NCI-H748 (cell line): ENCODE data around the gene CIAO3.

Source experiments
- DNase-seq: peaks from one replicate; lab custom pipeline; 2025; ENCODE audit not compliant: unreplicated experiment; lab: John Stamatoyannopoulos, UW

The CIAO3 gene

DNA sequence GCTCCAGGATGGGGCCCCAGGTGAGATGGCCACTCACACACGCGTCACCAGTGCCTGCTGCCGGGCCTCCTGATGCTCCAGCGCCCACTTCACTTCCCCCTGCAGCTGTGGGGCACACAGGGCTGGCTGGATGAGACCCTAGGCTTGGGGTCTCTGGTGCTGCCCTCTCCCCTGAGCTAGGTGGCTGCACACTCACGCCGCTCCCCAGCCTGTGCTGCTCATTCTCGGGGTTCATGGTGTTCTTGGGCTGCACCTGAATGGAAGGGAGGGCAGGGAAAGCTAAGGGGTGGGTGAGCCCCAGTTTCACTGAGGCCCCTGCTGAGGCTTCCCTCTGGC lies 15.8 kb downstream of the CIAO3 start:
- DNase-seq = no peak

DNA sequence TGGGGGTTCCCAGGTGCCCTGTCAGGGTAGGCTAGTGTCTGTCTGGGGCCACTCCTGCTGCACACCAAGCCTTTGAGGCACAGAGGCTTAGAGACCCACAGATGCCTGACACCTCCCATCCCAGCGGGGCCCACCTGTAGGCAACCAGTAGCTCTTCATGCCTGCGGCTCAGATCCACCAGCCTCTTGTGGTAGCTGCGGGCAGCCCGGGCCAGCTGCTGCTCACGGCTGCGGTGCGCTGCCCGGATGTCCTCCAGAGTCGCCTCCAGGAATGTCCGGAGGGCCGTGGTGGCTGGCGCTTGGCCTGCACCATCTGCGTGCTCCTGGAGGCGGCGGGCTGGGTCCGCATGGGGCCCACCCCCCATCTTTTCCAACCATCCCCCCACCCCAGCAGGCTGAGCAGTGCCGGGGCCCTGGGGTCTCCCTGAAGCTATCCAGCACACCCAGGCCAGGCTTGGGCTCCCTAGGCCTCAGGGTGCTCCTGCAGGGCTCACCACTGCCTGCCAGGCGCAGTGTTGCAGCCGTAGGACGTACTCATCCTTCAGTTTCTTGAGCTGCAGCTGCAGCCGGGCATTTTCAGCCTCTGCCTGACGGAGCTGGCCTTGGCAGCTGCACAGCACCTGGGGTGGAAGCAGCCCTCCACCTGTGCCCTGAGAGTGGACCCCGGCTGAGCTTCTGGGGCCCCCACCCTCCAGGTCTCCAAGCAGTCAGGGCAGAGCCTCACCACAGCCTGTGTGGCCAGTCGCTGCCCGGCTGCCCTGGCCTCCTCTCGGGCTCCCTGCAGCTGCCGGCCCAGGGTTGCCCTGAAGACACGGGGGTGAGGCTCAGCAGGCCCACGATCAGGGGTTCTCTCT lies 16.4 kb downstream of the CIAO3 start:
- no peak for DNase-seq

DNA sequence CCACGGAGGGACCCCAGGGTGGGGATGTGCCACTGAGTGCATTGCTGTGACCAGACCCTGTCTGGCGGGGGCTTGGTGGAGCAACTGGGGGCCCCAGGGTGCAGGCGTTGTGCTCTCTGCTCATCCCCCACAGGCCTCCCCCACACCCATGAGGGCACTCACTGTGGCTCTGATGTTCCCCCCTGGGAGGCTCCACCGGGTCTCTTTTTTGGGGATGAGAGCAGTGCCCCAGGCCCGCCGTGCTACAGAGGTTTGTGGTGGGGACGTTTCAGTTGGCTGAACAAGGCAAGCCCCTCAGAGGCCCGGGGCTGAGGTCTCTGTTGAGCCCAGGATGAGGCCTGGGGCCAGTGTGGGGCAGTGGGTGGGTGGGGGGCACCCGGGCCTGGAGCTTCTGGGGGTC lies 17.1 kb downstream of the CIAO3 start:
- no peak for DNase-seq

DNA sequence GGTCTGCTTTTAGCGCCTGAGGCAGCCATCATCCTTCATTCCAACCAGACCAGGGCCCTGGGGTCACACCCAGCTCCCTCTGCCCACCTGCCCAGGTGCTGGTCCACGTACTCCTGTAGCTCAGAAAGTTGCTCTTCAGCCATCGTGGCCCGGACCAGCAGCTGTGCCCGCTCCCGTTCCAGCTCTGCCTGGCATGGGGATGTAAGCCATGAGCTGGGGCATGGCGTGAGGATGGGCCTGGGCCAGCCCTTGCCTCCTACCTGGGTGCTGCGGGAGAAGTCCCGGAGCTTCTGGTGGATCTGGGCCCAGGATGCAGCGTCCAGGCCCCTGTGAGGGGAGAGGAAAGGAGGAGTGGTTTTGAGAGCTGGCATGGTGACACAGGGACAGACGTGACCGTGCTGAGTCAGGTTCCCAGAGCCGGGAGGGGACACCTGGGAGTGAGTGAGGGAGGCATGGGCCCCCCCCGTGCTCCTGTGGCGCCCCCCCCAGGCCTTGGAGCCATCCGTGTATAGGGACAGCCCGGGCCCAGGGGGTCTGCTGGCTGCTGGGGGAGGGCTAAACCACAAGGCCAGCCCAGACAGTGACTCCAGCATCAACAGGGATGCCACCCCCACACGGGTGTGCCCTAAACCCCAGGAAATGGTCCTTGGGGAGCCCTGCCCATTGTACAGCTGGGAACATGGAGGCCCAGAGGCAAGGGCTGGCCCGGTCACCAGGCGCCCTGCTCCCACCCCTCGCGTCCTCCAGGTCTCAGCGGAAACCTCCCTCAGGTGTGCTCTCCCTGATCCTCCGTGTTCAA lies 17.8 kb downstream of the CIAO3 start:
- DNase-seq = no peak

- DNase-seq = peak; percentile 23
Observed at GRCh38 chr16:721765-722540, 18.8 kb downstream of the CIAO3 start.

GRCh38 chr16:720990-721764 lies 19.6 kb downstream of the CIAO3 start, which contains the start of gene ANTKMT:
ANTKMT (plus strand) TSS chr16:721146; CDS start chr16:721275, 129 bp downstream.
- peak; percentile 91 for DNase-seq

GRCh38 chr16:720447-720989 lies 20.3 kb downstream of the CIAO3 start:
- peak; percentile 74 for DNase-seq

DNA sequence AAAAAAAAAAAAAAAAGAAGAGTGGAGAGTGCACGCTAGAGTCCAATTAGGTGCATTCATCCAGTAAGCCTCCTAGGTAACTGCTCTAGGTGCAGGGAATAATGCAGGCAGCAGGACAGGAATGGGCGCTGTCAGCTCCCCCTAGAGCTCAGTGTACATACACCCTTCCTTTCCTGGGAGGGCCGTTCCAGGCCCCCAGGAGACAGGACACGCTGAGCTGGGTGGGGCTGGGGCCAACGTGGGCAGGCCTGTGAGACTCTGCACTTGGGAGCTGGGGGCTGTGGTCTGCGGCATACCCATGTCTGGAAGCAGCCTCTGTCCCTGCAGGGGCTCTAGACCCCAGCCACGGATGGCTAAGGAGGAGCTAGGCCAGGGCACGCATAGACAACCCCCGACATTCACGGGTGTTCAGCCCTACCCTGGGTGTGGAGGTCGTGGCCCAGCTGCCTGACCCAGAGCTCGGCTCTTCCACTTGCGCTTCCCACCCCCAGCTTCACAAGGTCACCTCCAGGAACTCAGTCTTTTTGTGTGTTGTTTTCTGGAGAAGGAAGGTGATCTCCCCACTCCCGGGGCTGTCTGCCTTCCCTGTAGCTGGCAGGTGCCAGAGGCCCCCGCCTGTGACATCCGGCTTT lies 20.9 kb downstream of the CIAO3 start:
- peak; percentile 29 for DNase-seq

DNA sequence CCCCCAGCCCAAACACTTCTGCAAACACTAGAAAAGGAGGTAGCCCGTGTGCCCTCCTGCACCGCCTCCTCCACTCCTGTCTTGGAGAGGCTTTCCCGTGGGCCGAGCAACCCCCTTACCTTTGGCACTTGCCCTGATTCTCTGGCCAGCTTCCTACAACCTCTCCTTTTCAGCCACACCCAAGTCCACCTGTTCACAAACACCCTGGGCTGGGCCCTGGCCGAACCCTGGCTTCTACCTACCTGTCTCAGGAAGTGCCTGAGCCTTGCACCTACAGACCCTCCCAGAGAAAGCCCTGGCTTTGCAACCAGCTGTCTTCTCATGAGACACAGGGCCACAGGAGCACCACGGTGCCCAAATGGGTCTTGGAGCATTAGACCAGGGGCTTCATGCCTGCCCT lies 21.9 kb downstream of the CIAO3 start:
- DNase-seq = no peak

DNA sequence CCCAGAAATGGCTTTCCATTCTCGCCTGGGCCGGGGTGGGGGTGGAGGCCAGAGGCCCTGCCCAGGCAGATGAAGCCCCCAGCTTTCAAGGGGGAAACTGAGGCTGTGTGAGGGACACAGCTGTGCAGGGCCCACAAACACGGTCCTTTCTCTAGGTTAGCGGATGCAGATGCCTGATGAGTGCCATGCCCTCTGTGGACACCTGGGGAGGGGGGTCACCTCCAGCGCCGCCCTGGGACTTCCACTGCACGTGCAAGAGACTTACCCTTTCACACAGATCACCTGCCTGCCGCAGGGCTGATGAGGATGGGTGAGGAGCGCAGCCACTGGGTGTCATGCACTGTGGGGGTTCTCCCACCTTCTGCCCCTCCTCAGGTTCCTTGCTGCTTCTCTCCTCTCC lies 22.4 kb downstream of the CIAO3 start:
- DNase-seq = no peak

- DNase-seq = no peak
Observed at GRCh38 chr16:717450-718245, 23.1 kb downstream of the CIAO3 start.

DNA sequence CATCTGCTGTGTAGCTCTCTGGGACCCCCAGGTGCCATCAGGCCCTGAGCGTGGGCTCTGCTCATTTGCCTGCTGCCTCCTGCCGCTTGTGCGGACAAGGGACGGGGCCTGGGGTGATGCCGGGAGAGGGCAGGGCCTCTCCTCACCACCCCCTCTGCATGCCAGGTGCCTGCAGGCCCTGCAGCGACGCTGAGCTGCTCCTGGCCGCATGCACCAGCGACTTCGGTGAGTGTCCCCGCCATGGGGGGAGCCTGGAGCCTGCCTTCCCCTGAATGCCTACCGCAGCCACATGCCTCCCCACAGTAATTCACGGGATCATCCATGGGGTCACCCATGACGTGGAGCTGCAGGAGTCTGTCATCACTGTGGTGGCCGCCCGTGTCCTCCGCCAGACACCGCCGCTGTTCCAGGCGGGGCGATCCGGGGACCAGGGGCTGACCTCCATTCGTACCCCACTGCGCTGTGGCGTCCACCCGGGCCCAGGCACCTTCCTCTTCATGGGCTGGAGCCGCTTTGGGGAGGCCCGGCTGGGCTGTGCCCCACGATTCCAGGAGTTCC lies 23.9 kb downstream of the CIAO3 start:
- no peak for DNase-seq

GRCh38 chr16:716200-716568 lies 24.6 kb downstream of the CIAO3 start:
- peak; percentile 55 for DNase-seq

DNA sequence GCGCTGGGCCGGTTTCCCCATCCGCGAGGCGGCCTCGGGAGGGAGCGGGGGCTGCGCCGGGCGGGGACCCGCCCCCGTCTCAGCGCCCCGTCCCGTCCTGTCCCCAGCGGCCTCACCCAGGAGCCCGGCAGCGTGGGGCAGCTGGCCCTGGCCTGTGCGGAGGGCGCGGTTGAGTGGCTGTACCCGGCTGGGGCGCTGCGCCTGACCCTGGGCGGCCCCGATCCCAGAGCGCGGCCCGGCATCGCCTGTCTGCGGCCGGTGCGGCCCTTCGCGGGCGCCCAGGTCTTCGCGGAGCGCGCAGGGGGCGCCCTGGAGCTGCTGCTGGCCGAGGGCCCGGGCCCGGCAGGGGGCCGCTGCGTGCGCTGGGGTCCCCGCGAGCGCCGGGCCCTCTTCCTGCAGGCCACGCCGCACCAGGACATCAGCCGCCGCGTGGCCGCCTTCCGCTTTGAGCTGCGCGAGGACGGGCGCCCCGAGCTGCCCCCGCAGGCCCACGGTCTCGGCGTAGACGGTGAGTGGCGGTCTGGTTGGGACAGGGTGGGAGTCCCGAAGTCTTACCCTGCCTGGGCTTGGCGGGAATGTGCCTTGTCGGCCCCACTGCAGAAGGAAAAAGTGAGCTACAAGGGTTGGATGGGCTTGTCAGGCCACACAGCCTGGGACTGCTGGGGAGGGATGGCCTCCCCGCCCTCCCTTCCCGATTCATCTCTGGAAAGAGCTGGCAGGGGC lies 25.2 kb downstream of the CIAO3 start:
- DNase-seq = peak; percentile 37

GRCh38 chr16:714558-715476 lies 26.0 kb downstream of the CIAO3 start, which contains the start of gene METRN:
METRN (plus strand) TSS chr16:715118; CDS start chr16:715290, 172 bp downstream.
- peak; percentile 80 for DNase-seq

DNA sequence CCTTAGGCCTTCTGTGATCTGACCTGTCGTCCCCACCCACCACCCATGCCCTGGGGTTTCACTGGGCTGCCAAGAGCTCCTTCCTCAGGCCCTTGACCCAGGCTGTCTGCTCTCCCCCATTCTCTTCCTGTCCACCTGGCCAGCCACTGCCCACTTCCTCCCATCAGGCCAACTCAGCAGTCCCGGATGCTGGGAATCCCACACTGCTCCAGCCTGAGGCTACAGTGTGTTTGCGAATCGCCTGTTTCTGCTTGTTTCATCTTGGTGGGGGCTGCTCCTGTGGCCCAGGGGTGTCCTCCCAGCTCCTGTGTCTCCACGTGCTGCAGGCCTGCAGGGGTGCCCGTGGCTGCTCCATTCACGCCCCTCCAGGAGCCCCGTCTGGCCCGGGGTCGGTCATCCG lies 26.7 kb downstream of the CIAO3 start:
- no peak for DNase-seq

DNA sequence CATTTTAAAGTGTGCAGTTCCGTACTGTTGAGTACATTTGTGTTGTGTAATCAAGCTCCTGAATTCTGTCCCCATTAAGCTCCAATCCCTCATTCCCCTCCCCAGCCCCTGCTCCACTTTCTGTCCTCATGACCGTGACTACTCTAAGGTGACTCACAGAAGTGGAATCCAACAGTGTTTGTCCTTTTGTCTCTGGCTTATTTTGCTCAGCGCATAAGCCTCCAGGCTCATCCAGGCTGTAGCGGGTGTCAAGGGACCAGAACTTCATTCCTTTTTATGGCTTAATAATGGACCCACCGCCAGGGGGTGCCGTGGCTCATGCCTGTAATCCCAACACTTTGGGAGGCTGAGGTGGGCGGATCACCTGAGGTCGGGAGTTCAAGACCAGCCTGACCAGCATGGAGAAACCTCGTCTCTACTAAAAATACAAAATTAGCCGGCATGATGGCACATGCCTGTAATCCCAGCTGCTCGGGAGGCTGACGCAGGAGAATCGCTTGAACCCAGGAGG lies 28.0 kb downstream of the CIAO3 start:
- peak; percentile 44 for DNase-seq
